HEK293 (cell line): Measurements from ENCODE around the gene EXD3.
A peak's percentile ranks its signal among the peaks of the same experiment; 100 is the strongest.

Experiments
- CTCF ChIA-PET: fragments of 350-600 bp; formaldehyde crosslinking; extraction: SDS; loops from one replicate; lab custom pipeline; 2021; ENCODE audit warnings: antibody characterized with exemption; lab: Yijun Ruan, JAX
- POLR2A ChIA-PET: fragments of 300-600 bp; formaldehyde crosslinking; extraction: SDS; loops from one replicate; lab custom pipeline; 2020; ENCODE audit warnings: antibody characterized with exemption, inconsistent platforms; lab: Yijun Ruan, JAX
- H3K27ac ChIP-seq: fragments of 200-500 bp; sonication (Bioruptor generic); 2 replicates; pipeline ENCODE4 v1.5.1; 2014; ENCODE audit warnings: low read depth, low read length, control low read depth, inconsistent platforms; ENCODE audit errors: extremely low read depth
- H3K36me3 ChIP-seq, 2 experiments: fragments of 200-500 bp in 1 of 2; sonication (Bioruptor generic) in 1 of 2; 1 replicate in 1 of 2; 2 replicates in 1 of 2; pipeline ENCODE4 v1.5.1; 2014 to 2017; ENCODE audit warnings: inconsistent platforms in 2 of 2, low read length in 2 of 2; ENCODE audit not compliant: control insufficient read depth in 2 of 2, insufficient read depth in 1 of 2
- H3K4me1 ChIP-seq: fragments of 200-500 bp; sonication (Bioruptor generic); 2 replicates; pipeline ENCODE4 v1.5.1; 2014; ENCODE audit warnings: mild to moderate bottlenecking, low read length, inconsistent platforms; ENCODE audit not compliant: control insufficient read depth, insufficient read depth
- H3K4me3 ChIP-seq: 2 replicates; pipeline ENCODE4 v1.5.1; 2011; ENCODE audit warnings: low read depth, mild to moderate bottlenecking, control low read depth, low read length, moderate library complexity
- H3K9me3 ChIP-seq: fragments of 200-500 bp; sonication (Bioruptor generic); 2 replicates; pipeline ENCODE4 v1.5.1; 2014; ENCODE audit warnings: low read depth, low read length, inconsistent platforms; ENCODE audit not compliant: control insufficient read depth, insufficient read depth
- GLIS1 ChIP-seq: fragments of 450-650 bp; formaldehyde crosslinking; IDR thresholded peaks from 2 replicates; pipeline ENCODE4 v1.5.1; 2016; ENCODE audit warnings: missing biosample characterization, missing genetic modification characterization
- GLIS2 ChIP-seq: fragments of 450-650 bp; formaldehyde crosslinking; IDR thresholded peaks from 2 replicates; pipeline ENCODE4 v1.5.1; 2016; ENCODE audit warnings: missing biosample characterization, missing genetic modification characterization
- KLF1 ChIP-seq: fragments of 450-650 bp; formaldehyde crosslinking; IDR thresholded peaks from 2 replicates; pipeline ENCODE4 v1.5.1; 2016; ENCODE audit warnings: missing biosample characterization, missing genetic modification characterization
- KLF10 ChIP-seq: fragments of 450-650 bp; IDR thresholded peaks from 2 replicates; pipeline ENCODE4 v1.5.1; 2018; ENCODE audit warnings: missing biosample characterization, mild to moderate bottlenecking, missing genetic modification characterization
- KLF8 ChIP-seq: fragments of 450-650 bp; formaldehyde crosslinking; IDR thresholded peaks from 2 replicates; pipeline ENCODE4 v1.5.1; 2016; ENCODE audit warnings: missing biosample characterization, missing genetic modification characterization
- KLF9 ChIP-seq: fragments of 450-650 bp; formaldehyde crosslinking; IDR thresholded peaks from 2 replicates; pipeline ENCODE4 v1.5.1; 2016; ENCODE audit warnings: missing biosample characterization, missing genetic modification characterization, low read depth
- PRDM2 ChIP-seq: fragments of 450-650 bp; formaldehyde crosslinking; IDR thresholded peaks from 2 replicates; pipeline ENCODE4 v1.5.1; 2016; ENCODE audit warnings: missing biosample characterization, missing genetic modification characterization, borderline replicate concordance
- SP3 ChIP-seq: fragments of 450-650 bp; formaldehyde crosslinking; IDR thresholded peaks from 2 replicates; pipeline ENCODE4 v1.5.1; 2016; ENCODE audit warnings: missing biosample characterization, missing genetic modification characterization
- ZBTB20 ChIP-seq: fragments of 450-650 bp; formaldehyde crosslinking; IDR thresholded peaks from 2 replicates; pipeline ENCODE4 v1.5.1; 2016; ENCODE audit warnings: missing biosample characterization, missing genetic modification characterization
- ZFHX2 ChIP-seq: fragments of 450-650 bp; formaldehyde crosslinking; conservative IDR thresholded peaks from 2 replicates; pipeline ENCODE4 v1.5.1; 2016; ENCODE audit warnings: missing biosample characterization, missing genetic modification characterization
- ZNF10 ChIP-seq: fragments of 450-650 bp; formaldehyde crosslinking; IDR thresholded peaks from 2 replicates; pipeline ENCODE4 v1.5.1; 2017; ENCODE audit warnings: missing biosample characterization, missing genetic modification characterization
- ZNF114 ChIP-seq: fragments of 450-650 bp; formaldehyde crosslinking; IDR thresholded peaks from 2 replicates; pipeline ENCODE4 v1.5.0; 2017; ENCODE audit warnings: missing biosample characterization, missing genetic modification characterization
- ZNF121 ChIP-seq: fragments of 450-650 bp; formaldehyde crosslinking; IDR thresholded peaks from 2 replicates; pipeline ENCODE4 v1.5.1; 2016; ENCODE audit warnings: missing biosample characterization, missing genetic modification characterization
- ZNF16 ChIP-seq: fragments of 450-650 bp; formaldehyde crosslinking; IDR thresholded peaks from 2 replicates; pipeline ENCODE4 v1.5.1; 2016; ENCODE audit warnings: low read depth, missing biosample characterization, missing genetic modification characterization
- ZNF175 ChIP-seq: fragments of 450-650 bp; formaldehyde crosslinking; IDR thresholded peaks from 2 replicates; pipeline ENCODE4 v1.5.1; 2016; ENCODE audit warnings: missing biosample characterization, missing genetic modification characterization
- ZNF214 ChIP-seq: fragments of 450-650 bp; formaldehyde crosslinking; IDR thresholded peaks from 2 replicates; pipeline ENCODE4 v1.5.1; 2017; ENCODE audit warnings: missing biosample characterization, mild to moderate bottlenecking, missing genetic modification characterization, borderline replicate concordance
- ZNF223 ChIP-seq: fragments of 450-650 bp; formaldehyde crosslinking; IDR thresholded peaks from 2 replicates; pipeline ENCODE4 v1.5.1; 2016; ENCODE audit warnings: missing biosample characterization, missing genetic modification characterization
- ZNF239 ChIP-seq: fragments of 450-650 bp; formaldehyde crosslinking; IDR thresholded peaks from 2 replicates; pipeline ENCODE4 v1.5.1; 2016; ENCODE audit warnings: missing biosample characterization, missing genetic modification characterization
- ZNF248 ChIP-seq: fragments of 450-650 bp; formaldehyde crosslinking; IDR thresholded peaks from 2 replicates; pipeline ENCODE4 v1.5.1; 2017; ENCODE audit warnings: missing biosample characterization, missing genetic modification characterization
- ZNF335 ChIP-seq: fragments of 450-650 bp; formaldehyde crosslinking; conservative IDR thresholded peaks from 2 replicates; pipeline ENCODE4 v1.5.1; 2016; ENCODE audit warnings: missing biosample characterization, missing genetic modification characterization
- ZNF654 ChIP-seq: fragments of 450-650 bp; formaldehyde crosslinking; IDR thresholded peaks from 2 replicates; pipeline ENCODE4 v1.5.1; 2016; ENCODE audit warnings: low read depth, missing biosample characterization, missing genetic modification characterization
- ZNF692 ChIP-seq: fragments of 450-650 bp; formaldehyde crosslinking; IDR thresholded peaks from 2 replicates; pipeline ENCODE4 v1.5.1; 2016; ENCODE audit warnings: missing biosample characterization, missing genetic modification characterization
- ZNF768 ChIP-seq: fragments of 450-650 bp; formaldehyde crosslinking; IDR thresholded peaks from 2 replicates; pipeline ENCODE4 v1.5.1; 2018; ENCODE audit warnings: missing biosample characterization, mild to moderate bottlenecking, missing genetic modification characterization
- ZNF843 ChIP-seq: fragments of 450-650 bp; formaldehyde crosslinking; IDR thresholded peaks from 2 replicates; pipeline ENCODE4 v1.5.1; 2016; ENCODE audit warnings: missing biosample characterization, missing genetic modification characterization
- TF ChIP-seq, protein P1 (sequence below): fragments of 450-650 bp; IDR thresholded peaks from 2 replicates; pipeline ENCODE4 v1.5.1; 2018; ENCODE audit warnings: missing biosample characterization, mild to moderate bottlenecking, missing genetic modification characterization
- TF ChIP-seq, protein P2 (sequence below): fragments of 450-650 bp; formaldehyde crosslinking; IDR thresholded peaks from 2 replicates; pipeline ENCODE4 v1.5.1; 2016; ENCODE audit warnings: missing biosample characterization, missing genetic modification characterization

Gene EXD3

GRCh38 chr9:137429974-137430722 is 7.2 kb upstream of the EXD3 start:
- Histone ChIP-seq H3K27ac (no peak overlapping the region), H3K9me3 (no peaks in the 10 kb centered on the region), H3K4me1 (no peaks in the 10 kb centered on the region), H3K4me3 (no peak overlapping the region), H3K36me3 (no peaks in the 10 kb centered on the region; a peak in 1 of 3 replicates)
- CTCF ChIA-PET = interaction anchor here (1.0 to 2.8 kb wide), 2 partner anchors 15 to 143 kb away, joined by 3 to 13 read pairs; no protein-coding TSS in a partner anchor
- POLR2A ChIA-PET = interaction anchor here (1.0 kb wide), 1 partner anchor 229 kb away, joined by 3 read pairs; the partner anchor contains the start of gene TPRN
- TF ChIP-seq KLF8 (tag by site-specific recombination) (peak; percentile 61; the same call in 1 of the 2 replicates), ZNF768 (tag by site-specific recombination) (no peak), KLF9 (peak; percentile 96), GLIS2 (tag by site-specific recombination) (peak; percentile 38; the same call in 1 of the 2 replicates), ZNF239 (no peak), ZNF223 (peak; percentile 75; the same call in 1 of the 2 replicates), ZNF214 (no peak), ZNF175 (tag by site-specific recombination) (no peak), ZNF692 (tag by site-specific recombination) (no peak), ZNF654 (tag by site-specific recombination) (no peak), ZNF10 (tag by site-specific recombination) (no peak), ZNF248 (tag by site-specific recombination) (no peak), ZFHX2 (tag by site-specific recombination) (peak; percentile 19; the same call in 1 of the 2 replicates), ZNF114 (tag by site-specific recombination) (no peak), SP3 (tag by site-specific recombination) (peak; percentile 57), ZNF121 (tag by site-specific recombination) (no peak), ZNF843 (tag by site-specific recombination) (no peak), ZNF16 (tag by site-specific recombination) (no peak), KLF1 (tag by site-specific recombination) (peak; percentile 37; the same call in 1 of the 2 replicates), KLF10 (0 out of 2 replicates have a peak, but pooled peaks have one; percentile 25), GLIS1 (peak; percentile 30; the same call in 1 of the 2 replicates), ZBTB20 (tag by site-specific recombination) (0 out of 2 replicates have a peak, but pooled peaks have one; percentile 34), ZNF335 (peak; percentile 74), PRDM2 (tag by site-specific recombination) (no peak)
- TF ChIP-seq, protein P1, sequence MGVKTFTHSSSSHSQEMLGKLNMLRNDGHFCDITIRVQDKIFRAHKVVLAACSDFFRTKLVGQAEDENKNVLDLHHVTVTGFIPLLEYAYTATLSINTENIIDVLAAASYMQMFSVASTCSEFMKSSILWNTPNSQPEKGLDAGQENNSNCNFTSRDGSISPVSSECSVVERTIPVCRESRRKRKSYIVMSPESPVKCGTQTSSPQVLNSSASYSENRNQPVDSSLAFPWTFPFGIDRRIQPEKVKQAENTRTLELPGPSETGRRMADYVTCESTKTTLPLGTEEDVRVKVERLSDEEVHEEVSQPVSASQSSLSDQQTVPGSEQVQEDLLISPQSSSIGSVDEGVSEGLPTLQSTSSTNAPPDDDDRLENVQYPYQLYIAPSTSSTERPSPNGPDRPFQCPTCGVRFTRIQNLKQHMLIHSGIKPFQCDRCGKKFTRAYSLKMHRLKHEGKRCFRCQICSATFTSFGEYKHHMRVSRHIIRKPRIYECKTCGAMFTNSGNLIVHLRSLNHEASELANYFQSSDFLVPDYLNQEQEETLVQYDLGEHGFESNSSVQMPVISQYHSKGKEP = no peak
- TF ChIP-seq, protein P2, sequence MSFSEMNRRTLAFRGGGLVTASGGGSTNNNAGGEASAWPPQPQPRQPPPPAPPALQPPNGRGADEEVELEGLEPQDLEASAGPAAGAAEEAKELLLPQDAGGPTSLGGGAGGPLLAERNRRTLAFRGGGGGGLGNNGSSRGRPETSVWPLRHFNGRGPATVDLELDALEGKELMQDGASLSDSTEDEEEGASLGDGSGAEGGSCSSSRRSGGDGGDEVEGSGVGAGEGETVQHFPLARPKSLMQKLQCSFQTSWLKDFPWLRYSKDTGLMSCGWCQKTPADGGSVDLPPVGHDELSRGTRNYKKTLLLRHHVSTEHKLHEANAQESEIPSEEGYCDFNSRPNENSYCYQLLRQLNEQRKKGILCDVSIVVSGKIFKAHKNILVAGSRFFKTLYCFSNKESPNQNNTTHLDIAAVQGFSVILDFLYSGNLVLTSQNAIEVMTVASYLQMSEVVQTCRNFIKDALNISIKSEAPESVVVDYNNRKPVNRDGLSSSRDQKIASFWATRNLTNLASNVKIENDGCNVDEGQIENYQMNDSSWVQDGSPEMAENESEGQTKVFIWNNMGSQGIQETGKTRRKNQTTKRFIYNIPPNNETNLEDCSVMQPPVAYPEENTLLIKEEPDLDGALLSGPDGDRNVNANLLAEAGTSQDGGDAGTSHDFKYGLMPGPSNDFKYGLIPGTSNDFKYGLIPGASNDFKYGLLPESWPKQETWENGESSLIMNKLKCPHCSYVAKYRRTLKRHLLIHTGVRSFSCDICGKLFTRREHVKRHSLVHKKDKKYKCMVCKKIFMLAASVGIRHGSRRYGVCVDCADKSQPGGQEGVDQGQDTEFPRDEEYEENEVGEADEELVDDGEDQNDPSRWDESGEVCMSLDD = peak; percentile 81; the same call in 1 of the 2 replicates
